MCF 10A (cell line): ENCODE results near the gene AGBL4. TPM values are rescaled to one million over a fixed set of nuclear protein-coding genes. Genes with fewer than 3 reads are reported as not detected.

Experiments
- BruUV-seq: library from RNA; stranded (reverse); fragments of 400-500 nt; replicated peaks from 2 replicates; lab custom pipeline; 2021; lab: Mats Ljungman, UMichigan
- CTCF ChIA-PET: fragments of 300-600 bp; sonication (Branson Sonifier 250); formaldehyde crosslinking; extraction: SDS; loops from one replicate; lab custom pipeline; 2021; ENCODE audit warnings: antibody characterized with exemption, inconsistent platforms; lab: Yijun Ruan, JAX
- POLR2A ChIA-PET: fragments of 300-600, 350-650 bp; sonication (Branson Sonifier 250); formaldehyde crosslinking; extraction: SDS; loops from one replicate; lab custom pipeline; 2020; ENCODE audit warnings: antibody characterized with exemption, inconsistent platforms; lab: Yijun Ruan, JAX
- DNase-seq: peaks from one replicate; pipeline ENCODE4 v3.0.0-alpha.2; 2018; ENCODE audit not compliant: unreplicated experiment
- H3K27ac Mint-ChIP-seq: one replicate; pipeline ENCODE4 v1.8.0; 2022; ENCODE audit warnings: mild to moderate bottlenecking, low read depth, mixed read lengths; ENCODE audit not compliant: unreplicated experiment
- H3K27me3 Mint-ChIP-seq: one replicate; pipeline ENCODE4 v1.8.0; 2022; ENCODE audit warnings: mixed read lengths; ENCODE audit not compliant: insufficient read depth, unreplicated experiment
- H3K36me3 Mint-ChIP-seq: one replicate; pipeline ENCODE4 v1.8.0; 2022; ENCODE audit warnings: mild to moderate bottlenecking, moderate library complexity, mixed read lengths; ENCODE audit not compliant: insufficient read depth, unreplicated experiment
- H3K4me1 Mint-ChIP-seq: one replicate; pipeline ENCODE4 v1.8.0; 2022; ENCODE audit warnings: mixed read lengths; ENCODE audit not compliant: insufficient read depth, unreplicated experiment
- H3K4me3 Mint-ChIP-seq: one replicate; pipeline ENCODE4 v1.8.0; 2022; ENCODE audit warnings: mild to moderate bottlenecking, moderate library complexity, mixed read lengths; ENCODE audit not compliant: unreplicated experiment
- H3K9me3 Mint-ChIP-seq: one replicate; pipeline ENCODE4 v1.8.0; 2022; ENCODE audit warnings: mixed read lengths; ENCODE audit not compliant: unreplicated experiment
- CTCF ChIP-seq: fragments of 200-600 bp; IDR thresholded peaks from one replicate; pipeline ENCODE4 v1.8.0; 2022; ENCODE audit warnings: antibody characterized with exemption, mild to moderate bottlenecking; ENCODE audit not compliant: unreplicated experiment
- intact Hi-C: fragments of 100-400 bp; cut with micrococcal nuclease; formaldehyde crosslinking; loops from 2 replicates; pipeline ENCODE4 v1.14.1; 2022
- total RNA-seq: library from RNA; stranded (reverse); gene quantifications from 2 replicates; pipeline ENCODE4 v1.2.3, GENCODE V29; 2022

AGBL4 gene
- total RNA-seq, 1 experiment from 2014 or later, result not detected

- no peaks in the 10 kb centered on the region for H3K9me3 Mint-ChIP-seq
- H3K36me3 Mint-ChIP-seq, result no peaks in the 10 kb centered on the region
- H3K4me3 Mint-ChIP-seq, result no peak overlapping the region
- no peaks in the 10 kb centered on the region for H3K4me1 Mint-ChIP-seq
- TF ChIP-seq CTCF, result no peak
- BruUV-seq, result no TSS peak
- no peak for DNase-seq
- intact Hi-C loops, result no loop called here
- no peak overlapping the region for H3K27ac Mint-ChIP-seq
- ChIA-PET POLR2A (no interaction called here), CTCF (interaction anchor here (0.6 to 2.3 kb wide), 9 partner anchors 10 to 777 kb away, joined by 3 to 9 read pairs (median 3); no protein-coding TSS in a partner anchor)
- H3K27me3 Mint-ChIP-seq, result peaks cover 11% of the 10 kb centered on the region
Observed at GRCh38 chr1:48576565-48576964, 1447.2 kb downstream of the AGBL4 start.

GRCh38 chr1:48572646-48573258, 1451.0 kb downstream of the AGBL4 start:
- Mint-ChIP-seq H3K4me3 (no peak overlapping the region), H3K27ac (no peak overlapping the region), H3K4me1 (peaks cover 7% of the 10 kb centered on the region), H3K27me3 (peaks cover 11% of the 10 kb centered on the region), H3K36me3 (no peaks in the 10 kb centered on the region), H3K9me3 (no peaks in the 10 kb centered on the region)
- peak; percentile 62 for DNase-seq
- BruUV-seq, result no TSS peak
- intact Hi-C loops, result loop anchor here (1.0 to 5.0 kb wide), 4 partner anchors 125 to 345 kb away; no protein-coding TSS in a partner anchor
- CTCF ChIA-PET, result interaction anchor here (0.5 to 4.0 kb wide), 36 partner anchors 8 to 1776 kb away, joined by 3 to 58 read pairs (median 4); no protein-coding TSS in a partner anchor
- TF ChIP-seq CTCF, result peak; percentile 75
- POLR2A ChIA-PET, result no interaction called here

GRCh38 chr1:48572134-48572533, 1451.6 kb downstream of the AGBL4 start:
- no TSS peak for BruUV-seq

More at GRCh38 chr1:48572134-48572533, 1451.6 kb downstream of the AGBL4 start:
- POLR2A ChIA-PET, result no interaction called here
- H3K36me3 Mint-ChIP-seq, result no peaks in the 10 kb centered on the region
- H3K27me3 Mint-ChIP-seq, result peaks cover 11% of the 10 kb centered on the region
- TF ChIP-seq CTCF, result no peak
- H3K9me3 Mint-ChIP-seq, result no peaks in the 10 kb centered on the region
- H3K4me1 Mint-ChIP-seq, result peaks cover 7% of the 10 kb centered on the region
- intact Hi-C loops, result loop anchor here (1.0 to 5.0 kb wide), 4 partner anchors 125 to 345 kb away; no protein-coding TSS in a partner anchor
- DNase-seq, result no peak
- no peak overlapping the region for H3K4me3 Mint-ChIP-seq
- CTCF ChIA-PET, result interaction anchor here (0.6 to 4.0 kb wide), 33 partner anchors 9 to 1777 kb away, joined by 3 to 58 read pairs (median 4); no protein-coding TSS in a partner anchor
- H3K27ac Mint-ChIP-seq, result no peak overlapping the region
